GM21390 (cell line): ENCODE measurements around the gene NUDCD2.
"Not testable (repeated sequence)": the region's sequence is repeated elsewhere in the genome, so short reads cannot be mapped to it uniquely, and the experiment has no call there.

Experiments
- ATAC-seq: cut with Tn5 transposase; IDR thresholded peaks from one replicate; pipeline ENCODE4 v1.9.1; 2021; ENCODE audit not compliant: unreplicated experiment

NUDCD2 gene

GRCh38 chr5:163434401-163434866 lies 25.5 kb downstream of the NUDCD2 start:
- no peak for ATAC-seq

- no peak for ATAC-seq
Observed at GRCh38 chr5:163433271-163433670, 26.6 kb downstream of the NUDCD2 start.

- no peak for ATAC-seq
Observed at GRCh38 chr5:163432544-163432943, 27.4 kb downstream of the NUDCD2 start.

- not testable (repeated sequence) for ATAC-seq
Observed at GRCh38 chr5:163426128-163426527, 33.8 kb downstream of the NUDCD2 start.

GRCh38 chr5:163424836-163425235 lies 35.1 kb downstream of the NUDCD2 start:
- no peak for ATAC-seq

GRCh38 chr5:163415673-163416072 lies 44.2 kb downstream of the NUDCD2 start:
- not testable (repeated sequence) for ATAC-seq

GRCh38 chr5:163410505-163410904 lies 49.4 kb downstream of the NUDCD2 start:
- ATAC-seq: no peak

- ATAC-seq: no peak
Observed at GRCh38 chr5:163409384-163409783, 50.5 kb downstream of the NUDCD2 start.

- ATAC-seq: peak; percentile 60
Observed at GRCh38 chr5:163408311-163408923, 51.5 kb downstream of the NUDCD2 start.

- peak; percentile 90 for ATAC-seq
Observed at GRCh38 chr5:163407034-163407655, 52.8 kb downstream of the NUDCD2 start.

GRCh38 chr5:163404364-163405173 lies 55.3 kb downstream of the NUDCD2 start:
- no peak for ATAC-seq

- ATAC-seq: no peak
Observed at GRCh38 chr5:163402007-163402406, 57.9 kb downstream of the NUDCD2 start.

GRCh38 chr5:163401271-163401670 lies 58.6 kb downstream of the NUDCD2 start:
- no peak for ATAC-seq

- ATAC-seq: no peak
Observed at GRCh38 chr5:163399923-163400322, 60.0 kb downstream of the NUDCD2 start.

GRCh38 chr5:163397354-163397753 lies 62.5 kb downstream of the NUDCD2 start:
- ATAC-seq: no peak

GRCh38 chr5:163396818-163397340 lies 63.0 kb downstream of the NUDCD2 start:
- ATAC-seq: not testable (repeated sequence)
